Transverse colon (tissue), 4 donors: ENCODE data around the gene STAT5B. TPM values are rescaled to one million over a fixed set of nuclear protein-coding genes. Genes with fewer than 3 reads are reported as not detected.
A peak's percentile ranks its signal among the peaks of the same experiment; 100 is the strongest.

Experiments
- DNase-seq: peaks from one replicate; pipeline ENCODE4 v3.0.0-alpha.2; 2019
- H3K27ac ChIP-seq, 4 donors: fragments of 200-600 bp; sonication (generic); 2 replicates each; pipeline ENCODE4 v1.5.1; 2016 to 2018; ENCODE audit warnings: inconsistent platforms in 4 of 4
- H3K27me3 ChIP-seq: fragments of 200-600 bp; sonication (generic); 2 replicates; pipeline ENCODE4 v1.5.1; 2017; ENCODE audit warnings: inconsistent platforms
- H3K36me3 ChIP-seq, 4 donors: fragments of 200-600 bp; sonication (generic); 2 replicates each; pipeline ENCODE4 v1.5.1; 2017 to 2019; ENCODE audit warnings: inconsistent platforms in 4 of 4
- H3K4me1 ChIP-seq, 4 donors: fragments of 200-600 bp; sonication (generic); 2 replicates each; pipeline ENCODE4 v1.5.1; 2017 to 2020; ENCODE audit warnings: inconsistent platforms in 4 of 4
- H3K4me3 ChIP-seq, 4 donors: fragments of 200-600 bp; sonication (generic); 1 replicate in 1 of 4; 2 replicates in 3 of 4; pipeline versions ENCODE4 v1.5.1 to v1.6.1; 2017 to 2019; ENCODE audit warnings: inconsistent platforms in 4 of 4
- H3K9me3 ChIP-seq, 2 donors: fragments of 200-600 bp; sonication (generic); 2 replicates each; pipeline ENCODE4 v1.5.1; 2017 to 2019; ENCODE audit warnings: inconsistent platforms in 2 of 2
- CTCF ChIP-seq, 5 experiments: fragments of 200-600 bp in 3 of 5; fragments of 450-650 bp in 2 of 5; sonication (generic) in 3 of 5; IDR thresholded peaks; 1 replicate in 2 of 5; 2 replicates in 3 of 5; pipeline ENCODE4 v1.5.1; 2016 to 2017; ENCODE audit warnings: antibody characterized with exemption in 5 of 5, inconsistent platforms in 3 of 5, mild to moderate bottlenecking in 2 of 5, moderate library complexity in 1 of 5
- EP300 ChIP-seq: sonication (generic); formaldehyde crosslinking; IDR thresholded peaks from one replicate; pipeline ENCODE4 v1.6.1; 2017; ENCODE audit warnings: antibody characterized with exemption, low read depth
- POLR2A ChIP-seq: fragments of 450-650 bp; IDR thresholded peaks from one replicate; pipeline ENCODE4 v1.6.1; 2016; ENCODE audit warnings: antibody characterized with exemption, mild to moderate bottlenecking, moderate library complexity
- POLR2AphosphoS5 ChIP-seq, 3 donors: sonication (generic); formaldehyde crosslinking; IDR thresholded peaks; one replicate each; pipeline ENCODE4 v1.6.1; 2016; ENCODE audit warnings: antibody characterized with exemption in 3 of 3
- WGBS, 2 donors: methylation state at CpG; one replicate each; pipeline ENCODE4 v1.1.5; 2018; ENCODE audit warnings: low coverage in 1 of 2; 5-methylcytosine and 5-hydroxymethylcytosine counted together
- in situ Hi-C, 4 donors: fragments of 200-750 bp; cut with MboI; loops; one replicate each; pipeline versions ENCODE4 v1.15.0 to v1.15.1; 2017; ENCODE audit warnings: low sequenced_read_pairs in 3 of 4, low pct_ligation_motif_present in 1 of 4, low pct_unique_long_range_greater_than_20kb in 1 of 4
- intact Hi-C: fragments of 100-400 bp; cut with DNase I; formaldehyde crosslinking; loops from one replicate; pipeline ENCODE4 v1.15.1; 2023; ENCODE audit warnings: low total_unique reads
- total RNA-seq, 4 donors: library from RNA; depleted of rRNA; stranded (reverse); fragments of >200 nt; gene quantifications; one replicate each; pipeline ENCODE4 v1.1.0, GENCODE V29; 2016

The STAT5B gene
- total RNA-seq, 4 donors from 2014 or later: 51.3 to 151 (median 79.1) TPM

- 75 to 83% methylated on average over 1 to 14 of the region's 14 CpGs for WGBS, 2 donors
- H3K27me3 ChIP-seq: no peaks in the 10 kb centered on the region
- no peak overlapping the region for H3K27ac ChIP-seq
- no peak overlapping the region for H3K4me3 ChIP-seq
- in situ Hi-C loops (no loop called here), intact Hi-C loops (no loop called here)
- DNase-seq: no peak
- no peaks in the 10 kb centered on the region for H3K9me3 ChIP-seq
- no peaks in the 10 kb centered on the region for H3K36me3 ChIP-seq
- TF ChIP-seq EP300: no peak
- TF ChIP-seq POLR2AphosphoS5 (IDR thresholded peaks at IDR 0.05): no peak
- peaks cover 0 to 4% (median 2%) of the 10 kb centered on the region in 4 donors for H3K4me1 ChIP-seq
These were observed 116.2 kb downstream of the STAT5B start for GRCh38 chr17:42159796-42160530.

- Histone ChIP-seq H3K27me3 (no peaks in the 10 kb centered on the region), H3K27ac (peak overlapping the region in 2 of 4 donors; percentile 74 to 91), H3K36me3 (peaks cover 0 to 3% (median 0%) of the 10 kb centered on the region in 4 donors), H3K4me1 (peaks cover 12 to 37% (median 22%) of the 10 kb centered on the region in 4 donors), H3K9me3 (no peaks in the 10 kb centered on the region), H3K4me3 (peak overlapping the region in 3 of 4 donors; percentile 31 to 91 (median 79))
- intact Hi-C loops: no loop called here
- in situ Hi-C loops: no loop called here
- 59 to 69% methylated on average over 6 to 17 of the region's 17 CpGs for WGBS, 2 donors
- DNase-seq: no peak
- no peak for TF ChIP-seq EP300
- TF ChIP-seq POLR2A: no peak
- TF ChIP-seq POLR2AphosphoS5 (IDR thresholded peaks at IDR 0.05): no peak
- TF ChIP-seq CTCF (IDR thresholded peaks at IDR 0.05): no peak
These were observed 120.6 kb downstream of the STAT5B start for GRCh38 chr17:42155614-42156045.

GRCh38 chr17:42153919-42154742 is 122.1 kb downstream of the STAT5B start:
- in situ Hi-C loops (no loop called here), intact Hi-C loops (no loop called here)
- peaks cover 14 to 39% (median 22%) of the 10 kb centered on the region in 4 donors for H3K4me1 ChIP-seq
- TF ChIP-seq CTCF (IDR thresholded peaks at IDR 0.05): no peak
- TF ChIP-seq POLR2AphosphoS5 (IDR thresholded peaks at IDR 0.05): no peak
- no peak for TF ChIP-seq POLR2A
- no peak for TF ChIP-seq EP300
- peak overlapping the region; percentile 79 to 91 (median 88) for H3K4me3 ChIP-seq
- no peaks in the 10 kb centered on the region for H3K9me3 ChIP-seq
- DNase-seq: no peak
- H3K27ac ChIP-seq: peak overlapping the region; percentile 75 to 92 (median 88)
- WGBS, 2 donors: 5 to 6% methylated on average over 8 to 15 of the region's 15 CpGs
- H3K27me3 ChIP-seq: no peaks in the 10 kb centered on the region
- peaks cover 0 to 3% (median 0%) of the 10 kb centered on the region in 4 donors for H3K36me3 ChIP-seq

Other genes starting within 250 kb of the STAT5B start
- 1 to 10 TPM in 2 of 4 donors, under 1 TPM in 1, not detected in 1; 0.37 to 4.1 (median 3.7) TPM for gene C17orf113, start 225.8 kb downstream of the STAT5B start, total RNA-seq
- gene ZNF385C, start 177.9 kb downstream of the STAT5B start, total RNA-seq: under 1 TPM in 2 of 4 donors, not detected in 2; 0.27 to 0.48 TPM
- gene DHX58, start 163.7 kb downstream of the STAT5B start, total RNA-seq: 10 to 100 TPM in 3 of 4 donors, 1 to 10 TPM in 1; 4.6 to 14.6 (median 12.8) TPM
- 100 to 1,000 TPM in 1 of 4 donors, 10 to 100 TPM in 3; 16.9 to 154 (median 48.9) TPM for gene KAT2A, start 155.0 kb downstream of the STAT5B start, total RNA-seq
- under 1 TPM in 1 of 4 donors, not detected in 3; 0.14 TPM for gene HSPB9, start 153.6 kb downstream of the STAT5B start, total RNA-seq
- gene RAB5C, start 121.4 kb downstream of the STAT5B start, total RNA-seq: 100 to 1,000 TPM in 2 of 4 donors, 10 to 100 TPM in 2; 40.8 to 172 (median 112) TPM
- gene KCNH4, start 95.2 kb downstream of the STAT5B start, total RNA-seq: not detected
- not detected for gene HCRT, start 90.9 kb downstream of the STAT5B start, total RNA-seq
- gene GHDC, start 81.9 kb downstream of the STAT5B start, total RNA-seq: 10 to 100 TPM; 10.8 to 34.6 (median 32.2) TPM
- 10 to 100 TPM; 36.2 to 93.7 (median 50.3) TPM for gene STAT5A, start 12.1 kb upstream of the STAT5B start, total RNA-seq
- gene STAT3, start 112.1 kb upstream of the STAT5B start, total RNA-seq: 100 to 1,000 TPM; 110 to 156 (median 130) TPM
- gene CAVIN1, start 146.9 kb upstream of the STAT5B start, total RNA-seq: 100 to 1,000 TPM in 1 of 4 donors, 10 to 100 TPM in 3; 53.7 to 135 (median 69.2) TPM
- gene ATP6V0A1, start 182.5 kb upstream of the STAT5B start, total RNA-seq: 100 to 1,000 TPM in 2 of 4 donors, 10 to 100 TPM in 2; 91.8 to 313 (median 115) TPM